GM19328 (cell line): ENCODE measurements around the gene SBF2.
"Not testable (repeated sequence)": the region's sequence is repeated elsewhere in the genome, so short reads cannot be mapped to it uniquely, and the experiment has no call there.

Experiments
- ATAC-seq: cut with Tn5 transposase; IDR thresholded peaks from one replicate; pipeline ENCODE4 v1.9.1; 2021; ENCODE audit warnings: mild to moderate bottlenecking, moderate library complexity; ENCODE audit not compliant: unreplicated experiment

Gene SBF2

GRCh38 chr11:10125522-10126133 is 168.4 kb downstream of the SBF2 start:
- ATAC-seq = no peak

- no peak for ATAC-seq
These were observed 171.5 kb downstream of the SBF2 start for GRCh38 chr11:10122326-10123197.

GRCh38 chr11:10118865-10119264 is 175.2 kb downstream of the SBF2 start:
- ATAC-seq = no peak

DNA sequence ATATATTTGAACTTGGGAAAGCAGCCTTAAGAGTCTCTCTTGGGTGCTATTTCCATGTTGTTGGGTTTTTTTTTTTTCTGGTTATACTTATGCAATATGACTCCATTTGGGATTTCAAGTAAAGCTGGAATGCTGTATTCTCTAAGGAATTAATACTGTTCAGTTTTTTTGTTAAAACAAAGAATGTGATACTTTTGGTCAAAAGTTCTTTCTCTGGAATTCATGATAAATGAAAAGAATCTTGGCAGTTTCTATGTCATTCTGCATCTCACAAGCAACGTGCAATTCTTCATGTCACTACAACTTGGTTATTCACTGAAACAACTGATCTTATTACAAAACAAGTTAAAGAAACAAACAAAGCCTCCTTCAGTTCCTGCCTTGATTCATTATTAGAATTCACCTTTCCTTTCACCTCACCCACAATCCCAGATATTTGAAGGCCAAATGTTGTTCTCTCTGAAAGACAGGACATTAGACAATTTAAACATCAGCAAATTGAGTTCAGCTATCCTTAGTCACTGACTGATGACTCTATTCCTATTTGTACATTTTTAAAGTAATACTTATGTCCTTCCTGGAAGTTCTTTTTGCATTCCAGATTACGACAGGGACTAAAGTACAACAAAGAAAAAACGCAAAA is 176.2 kb downstream of the SBF2 start:
- no peak for ATAC-seq

- no peak for ATAC-seq
These were observed 177.4 kb downstream of the SBF2 start for GRCh38 chr11:10116588-10116987.

- ATAC-seq = no peak
These were observed 179.2 kb downstream of the SBF2 start for GRCh38 chr11:10114593-10115404.

DNA sequence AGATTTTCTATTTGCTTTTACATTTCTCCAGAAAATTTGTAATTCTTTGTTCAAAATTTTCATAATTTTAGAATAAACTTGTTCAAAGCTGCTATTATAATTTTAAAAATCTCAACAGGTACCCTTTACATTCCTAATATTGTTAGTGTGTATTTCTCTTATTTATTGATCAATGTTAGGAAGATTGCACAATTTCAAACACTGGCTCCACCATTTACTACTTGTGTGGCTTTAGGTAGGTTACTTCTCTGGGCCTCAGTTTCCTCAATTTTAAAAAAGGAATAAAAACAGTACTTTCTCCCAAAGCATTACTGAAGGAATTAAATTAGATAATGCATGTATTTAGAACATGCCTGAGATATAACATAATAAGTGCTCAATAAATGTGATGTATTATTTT is 180.2 kb downstream of the SBF2 start:
- ATAC-seq = no peak

- ATAC-seq = no peak
These were observed 184.2 kb downstream of the SBF2 start for GRCh38 chr11:10109806-10110205.

GRCh38 chr11:10108915-10109680 is 184.9 kb downstream of the SBF2 start:
- ATAC-seq = no peak

DNA sequence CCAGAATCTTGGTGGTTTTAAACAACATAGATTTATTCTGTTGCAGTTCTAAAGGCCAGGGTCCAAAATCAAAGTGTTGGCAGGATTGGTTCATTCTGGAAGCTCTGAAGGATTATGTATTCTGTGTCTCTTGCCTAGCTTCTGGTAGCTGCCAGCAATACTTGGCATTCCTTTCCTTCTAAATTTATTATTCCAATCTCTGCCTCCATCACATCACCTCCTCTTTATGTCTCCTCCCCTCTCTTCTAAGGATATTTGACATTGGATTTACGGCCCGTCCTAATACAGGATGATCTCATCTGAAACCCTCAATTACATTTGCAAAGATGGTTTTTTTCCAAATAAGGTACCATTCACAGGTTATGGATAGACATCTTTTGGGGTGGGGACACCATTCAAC is 186.5 kb downstream of the SBF2 start:
- ATAC-seq = no peak

GRCh38 chr11:10097615-10098014 is 196.4 kb downstream of the SBF2 start:
- no peak for ATAC-seq

- no peak for ATAC-seq
These were observed 197.0 kb downstream of the SBF2 start for GRCh38 chr11:10096987-10097386.

- no peak for ATAC-seq
These were observed 198.4 kb downstream of the SBF2 start for GRCh38 chr11:10095412-10096208.

- no peak for ATAC-seq
These were observed 201.6 kb downstream of the SBF2 start for GRCh38 chr11:10092426-10092825.

GRCh38 chr11:10091314-10092045 is 202.5 kb downstream of the SBF2 start:
- ATAC-seq = no peak

- ATAC-seq = not testable (repeated sequence)
These were observed 206.1 kb downstream of the SBF2 start for GRCh38 chr11:10087923-10088225.

DNA sequence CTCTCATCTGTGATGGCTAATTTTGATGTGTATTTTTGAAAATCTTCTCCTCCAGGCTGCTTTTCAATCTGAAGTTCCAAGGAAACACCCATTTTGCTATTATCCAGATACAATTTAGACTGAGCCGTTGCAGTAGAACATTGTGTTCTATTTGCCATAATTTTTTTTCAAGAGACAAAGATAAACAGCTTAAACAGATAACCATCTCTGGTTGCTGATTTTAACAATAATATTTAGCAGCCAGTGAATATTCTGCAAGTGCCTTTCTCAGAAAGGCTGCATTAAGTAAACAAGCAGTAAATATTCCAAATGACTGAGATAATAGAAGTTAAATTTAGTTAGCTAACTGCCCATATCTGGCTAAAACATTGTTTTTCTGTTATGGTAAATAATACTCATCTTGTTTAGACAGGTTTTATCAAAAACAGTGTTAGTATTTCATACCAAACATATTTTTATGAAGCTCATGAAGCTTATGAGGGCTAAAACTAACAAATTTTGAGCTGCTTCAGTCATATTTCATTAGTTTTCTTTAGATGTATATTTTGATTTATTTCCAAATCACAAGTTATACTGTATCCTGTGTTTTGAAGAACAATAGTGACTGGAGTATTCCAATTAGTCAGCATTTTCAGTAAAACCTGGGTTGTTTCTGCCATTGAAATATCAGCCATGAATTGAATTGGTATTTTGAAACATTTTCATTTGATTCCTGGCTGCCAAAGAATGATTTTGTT is 206.7 kb downstream of the SBF2 start:
- ATAC-seq = no peak

DNA sequence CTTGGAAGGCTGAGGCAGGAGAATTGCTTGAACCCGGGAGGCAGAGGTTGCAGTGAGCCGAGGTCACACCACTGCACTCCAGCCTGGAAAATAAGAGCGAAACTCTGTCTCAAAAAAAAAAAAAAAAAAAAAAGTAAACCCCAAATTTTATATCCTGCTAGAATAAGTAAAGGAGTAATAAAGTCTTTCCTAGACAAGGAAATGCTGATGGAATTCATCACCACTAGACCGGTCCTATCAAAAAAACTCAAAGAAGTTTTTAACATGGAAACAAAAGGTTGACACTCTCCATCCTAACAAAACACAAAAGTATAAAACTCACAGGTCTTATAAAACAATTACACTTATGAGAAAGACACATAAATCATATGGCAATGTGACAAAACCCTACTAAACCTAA is 213.9 kb downstream of the SBF2 start:
- no peak for ATAC-seq
